Uterus (tissue), 2 donors: ENCODE data around the gene FOXD4L6.
"Not testable (repeated sequence)": the region's sequence is repeated elsewhere in the genome, so short reads cannot be mapped to it uniquely, and the experiment has no call there.

Source experiments
- CTCF ChIP-seq, 4 experiments: fragments of 200-600 bp in 2 of 4; fragments of 450-650 bp in 2 of 4; sonication (generic) in 2 of 4; IDR thresholded peaks; one replicate each; pipeline ENCODE4 v1.5.1; 2016 to 2019; ENCODE audit warnings: antibody characterized with exemption in 4 of 4, mild to moderate bottlenecking in 2 of 4, moderate library complexity in 1 of 4
- POLR2A ChIP-seq, 2 donors: fragments of 450-650 bp; IDR thresholded peaks; one replicate each; pipeline ENCODE4 v1.6.1; 2016; ENCODE audit warnings: antibody characterized with exemption in 2 of 2, mild to moderate bottlenecking in 1 of 2, moderate library complexity in 1 of 2

DNA sequence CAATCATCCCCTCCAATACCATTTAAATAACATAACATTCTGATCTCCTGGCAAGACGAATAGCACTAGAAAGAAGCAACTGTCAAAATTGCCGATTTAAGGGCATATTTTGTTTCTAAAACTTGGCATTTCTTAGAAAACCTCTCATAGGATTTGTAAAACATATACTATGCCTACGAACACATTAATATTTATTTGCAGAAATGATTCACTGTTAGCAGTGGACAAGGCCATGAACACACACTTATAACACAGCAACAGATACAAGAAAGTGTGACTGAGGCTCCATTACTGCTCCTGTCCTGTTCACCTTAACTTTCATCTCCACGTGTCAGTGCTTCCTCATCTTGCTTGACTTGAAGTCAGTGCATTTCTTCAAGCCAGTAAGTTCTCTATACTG is 46.1 kb downstream of the FOXD4L6 start:
- TF ChIP-seq CTCF, POLR2A (IDR thresholded peaks at IDR 0.05): not testable (repeated sequence)
